ENCODE measurements around the gene ZNF862. TPM values are rescaled to one million over a fixed set of nuclear protein-coding genes. Genes with fewer than 3 reads are reported as not detected.

ZNF862 gene
- total and polyA plus RNA-seq, 2 of the 8 experiments (the other 6 are each of a cell fraction or from before 2014, with no cell fraction given) = 1.8 to 3.9 TPM

DNA sequence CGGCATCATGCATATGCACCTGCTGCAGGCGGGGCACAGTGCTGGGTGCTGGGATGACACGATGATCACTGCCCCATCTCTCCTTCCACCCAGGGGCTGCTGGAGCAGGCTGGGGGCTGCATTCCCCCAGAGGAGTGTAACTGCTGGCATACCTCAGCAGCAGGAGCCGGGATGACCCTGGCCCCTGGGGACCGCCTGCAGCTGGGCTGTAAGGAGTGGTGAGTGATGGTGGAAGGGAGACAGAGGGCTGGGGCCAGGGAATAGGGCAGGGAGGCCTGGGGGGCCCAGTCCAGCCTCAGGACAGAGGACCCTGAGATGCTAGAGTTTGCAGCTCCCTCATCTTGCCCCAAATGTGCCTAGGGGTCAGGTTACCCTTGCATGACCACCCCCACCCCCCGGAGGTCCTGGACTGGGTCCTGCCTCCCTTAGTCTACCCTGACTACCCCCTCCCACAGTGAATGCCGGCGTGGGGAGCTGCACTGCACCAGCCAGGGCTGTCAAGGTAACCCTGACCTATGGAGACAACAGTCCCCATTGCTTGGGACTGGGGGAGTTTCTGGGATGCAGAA is 14.5 kb upstream of the ZNF862 start:
- H3K4me1 ChIP-seq (replicated peaks in 1 of 4; ENCODE audit: control insufficient read depth in 3 of 4, insufficient read depth in 4 of 4, low read length in 3 of 4) = no peaks in the 10 kb centered on the region; a peak in 1 of 7 replicates
- WGBS, 2 experiments (ENCODE audit: extremely low coverage in 1 of 2, insufficient coverage in 1 of 2, insufficient read length in 1 of 2, insufficient replicate concordance in 2 of 2, low coverage in 1 of 2, low lambda C conversion rate in 2 of 2, missing lambda C conversion rate in 1 of 2) = 84% methylated on average over 8 of the region's 8 CpGs; no CpG with 5 or more reads in 1 of the 2 experiments
- no peak overlapping the region for H3K9ac ChIP-seq (replicated peaks in 1 of 4; ENCODE audit: extremely low read depth in 1 of 4, low read depth in 3 of 4, low read length in 3 of 4)
- no peak for DNase-seq (ENCODE audit: low read depth in 1 of 2, low spot score in 2 of 2)
- H3K36me3 ChIP-seq (ENCODE audit: control insufficient read depth in 2 of 4, insufficient read depth in 4 of 4, low read length in 3 of 4) = no peaks in the 10 kb centered on the region
- no peak overlapping the region for H3K4ac ChIP-seq (replicated peaks; ENCODE audit: insufficient read length, low read depth, low read length)
- no peak overlapping the region for H3K14ac ChIP-seq (ENCODE audit: insufficient read length)
- ChIA-PET CTCF (ENCODE audit: partially characterized antibody) (interaction anchor here (1.2 to 2.5 kb wide), 3 partner anchors 8 to 26 kb away, joined by 3 to 7 read pairs (median 4); no protein-coding TSS in a partner anchor), POLR2A (ENCODE audit: partially characterized antibody) (no interaction called here)
- H3K23me2 ChIP-seq (ENCODE audit: low read depth, low read length) = no peaks in the 10 kb centered on the region
- no peaks in the 10 kb centered on the region for H3K79me1 ChIP-seq (ENCODE audit: low read depth, low read length)
- H3K9me3 ChIP-seq (ENCODE audit: insufficient read depth in 2 of 2, low read depth in 1 of 2, low read length in 1 of 2) = peaks cover 8 to 29% of the 10 kb centered on the region in 2 experiments; a peak in 3 of 4 replicates
- FAIRE-seq = no peak
- H3K18ac ChIP-seq (ENCODE audit: extremely low read depth, low read length) = no peak overlapping the region
- H3K4me2 ChIP-seq (ENCODE audit: insufficient read depth in 1 of 2, low read depth in 2 of 2, low read length in 2 of 2) = no peak overlapping the region
- no peak overlapping the region for H4K91ac ChIP-seq (replicated peaks; ENCODE audit: insufficient read length, low read length)
- no peak overlapping the region for H2AK5ac ChIP-seq (ENCODE audit: low read depth, low read length)
- H2BK20ac ChIP-seq (ENCODE audit: low read length) = no peak overlapping the region
- H3K4me3 ChIP-seq (ENCODE audit: extremely low read depth in 1 of 4, insufficient read depth in 2 of 4, low read depth in 3 of 4, low read length in 4 of 4) = no peak overlapping the region
- no peak overlapping the region for H2BK120ac ChIP-seq (replicated peaks; ENCODE audit: low read depth, low read length)
- no peak overlapping the region for H4K8ac ChIP-seq (ENCODE audit: extremely low read depth, insufficient read depth, low read length)
- H4K5ac ChIP-seq (ENCODE audit: insufficient read length, low read depth, low read length) = no peak overlapping the region
- H2BK15ac ChIP-seq (ENCODE audit: low read length) = no peak overlapping the region
- no peak for TF ChIP-seq SP2 (IDR thresholded peaks at IDR 0.05; ENCODE audit: low read length)
- TF ChIP-seq ASH2L (IDR thresholded peaks at IDR 0.05; ENCODE audit: low read length) = no peak
- no peak for TF ChIP-seq EZH2 (IDR thresholded peaks at IDR 0.05; ENCODE audit: low read depth, low read length, severe bottlenecking)
- TF ChIP-seq SIN3A (conservative IDR thresholded peaks at IDR 0.05 in 1 of 2, IDR thresholded peaks at IDR 0.05 in 1 of 2; ENCODE audit: low read depth in 1 of 2, low read length in 2 of 2) = no peak
- TF ChIP-seq TBP (IDR thresholded peaks at IDR 0.05; ENCODE audit: low read depth, low read length) = no peak
- H2BK5ac ChIP-seq (ENCODE audit: low read depth, low read length) = no peak overlapping the region
- no peak overlapping the region for H3K56ac ChIP-seq (replicated peaks; ENCODE audit: insufficient read length, low read depth, low read length)
- H2BK12ac ChIP-seq (ENCODE audit: low read depth, low read length) = no peak overlapping the region
- H2AFZ ChIP-seq (ENCODE audit: low read length) = no peak overlapping the region
- no peaks in the 10 kb centered on the region for H3K27me3 ChIP-seq (replicated peaks in 1 of 4; ENCODE audit: control insufficient read depth in 3 of 4, extremely low read depth in 1 of 4, insufficient read depth in 3 of 4, low read length in 3 of 4)
- no peak overlapping the region for H3K27ac ChIP-seq (ENCODE audit: low read depth, low read length)
- H3K23ac ChIP-seq (ENCODE audit: insufficient read length) = no peak overlapping the region
- no peaks in the 10 kb centered on the region for H4K20me1 ChIP-seq (replicated peaks in 1 of 2; ENCODE audit: control insufficient read depth in 1 of 2, insufficient read depth in 2 of 2, low read length in 2 of 2)
- no peaks in the 10 kb centered on the region for H3K79me2 ChIP-seq (ENCODE audit: control insufficient read depth in 1 of 2, insufficient read depth in 2 of 2, low read length in 2 of 2)
